Ramos (cell line): Measurements from ENCODE around the gene TTC4.

ENCODE experiments used
- in situ Hi-C: fragments of 300-500 bp; cut with MboI; formaldehyde crosslinking; loops from one replicate; pipeline ENCODE4 v1.14.3; 2022; ENCODE audit warnings: low sequenced_read_pairs; ENCODE audit not compliant: unreplicated experiment

TTC4 gene

DNA sequence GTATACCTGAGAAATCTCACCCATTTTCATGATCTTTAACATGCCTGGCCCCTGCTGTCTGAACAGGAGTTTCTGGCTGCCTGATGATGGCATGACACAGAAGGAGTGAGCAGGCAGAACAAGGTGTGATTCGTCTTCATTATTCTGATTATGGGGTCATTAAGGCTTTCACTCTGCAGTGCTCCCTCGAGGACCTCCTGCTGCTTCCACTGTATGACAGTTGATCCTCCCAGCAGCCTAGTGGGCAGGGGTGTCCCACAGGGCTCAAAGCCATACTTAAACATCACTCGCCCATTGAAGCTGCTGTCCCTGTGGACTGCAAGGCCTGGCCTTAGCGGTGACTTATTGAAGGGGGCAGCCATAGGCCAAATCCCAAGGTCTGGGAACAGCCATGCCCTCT lies 61.4 kb downstream of the TTC4 start:
- in situ Hi-C loops: no loop called here

DNA sequence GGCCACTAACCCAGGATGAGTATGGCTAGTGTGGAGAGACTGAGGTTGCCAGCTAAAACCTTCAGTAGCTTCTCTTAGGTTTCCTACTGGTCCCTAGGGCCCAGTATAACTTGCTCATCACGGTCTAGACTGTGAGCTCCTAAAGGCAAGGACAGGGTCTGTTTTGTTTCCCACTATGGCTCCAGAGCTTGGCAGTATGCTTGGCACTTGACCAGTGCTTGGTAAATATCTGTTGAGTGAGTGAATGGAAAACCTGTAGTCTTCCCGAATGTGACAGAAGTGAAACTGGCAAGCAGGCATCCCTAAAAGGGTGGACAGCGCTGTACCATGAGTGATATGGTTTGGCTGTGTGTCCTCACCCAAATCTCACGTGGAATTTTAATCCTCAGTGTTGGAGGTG lies 61.8 kb downstream of the TTC4 start:
- in situ Hi-C loops: no loop called here

DNA sequence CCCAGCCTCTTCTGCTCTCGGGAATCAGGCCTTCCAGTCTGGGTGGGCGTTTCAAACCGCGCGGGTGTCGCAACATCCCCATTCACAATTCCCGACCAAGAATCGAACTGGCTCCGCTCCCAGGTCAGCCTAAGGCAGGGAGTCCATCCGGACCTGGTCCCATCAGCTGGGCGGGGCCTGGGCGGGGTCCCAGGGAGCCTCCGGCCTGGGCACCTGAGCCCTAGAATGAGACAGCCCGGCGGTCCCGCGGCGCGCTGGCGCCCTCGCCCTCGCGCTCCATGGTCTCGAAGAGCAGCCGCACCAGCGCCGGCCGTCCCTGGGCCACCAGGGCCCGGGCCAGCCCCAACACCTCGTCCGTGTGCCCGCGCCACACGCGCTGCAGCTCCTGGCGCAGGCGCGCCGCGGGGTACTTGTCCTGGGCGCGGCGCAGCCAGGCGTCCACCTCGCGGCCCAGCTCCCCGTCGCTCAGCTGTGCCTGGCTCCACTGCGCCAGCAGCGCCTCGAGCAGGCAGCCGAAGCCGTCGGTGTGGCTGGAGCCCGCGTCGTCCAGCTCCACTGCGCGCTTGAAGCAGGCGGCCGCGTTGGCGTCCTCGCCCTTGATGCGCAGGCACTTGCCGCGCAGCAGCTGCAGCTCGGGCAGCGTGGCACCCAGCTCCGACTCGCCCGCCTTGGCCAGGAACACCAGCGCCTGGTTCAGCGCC lies 65.5 kb downstream of the TTC4 start:
- in situ Hi-C loops: no loop called here

DNA sequence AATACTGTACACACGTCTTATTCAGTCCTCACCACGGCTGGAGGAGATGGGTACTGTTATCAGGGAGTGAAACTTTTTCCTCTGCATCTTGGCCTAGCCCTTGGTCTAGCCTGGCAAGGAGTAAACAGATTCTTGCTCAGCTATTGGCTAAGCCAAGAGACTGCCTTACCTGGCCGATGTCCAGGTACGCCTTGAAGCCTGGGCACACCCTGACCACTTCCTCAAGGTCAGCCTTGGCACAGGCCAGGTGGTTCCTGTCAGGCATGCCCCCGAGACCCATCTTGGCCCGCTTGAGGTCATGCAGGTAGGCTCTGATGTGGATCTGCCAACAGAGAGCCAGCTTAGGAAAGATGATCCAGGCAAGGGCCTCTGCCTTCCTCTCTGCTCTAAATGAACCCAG lies 66.5 kb downstream of the TTC4 start:
- in situ Hi-C loops: no loop called here

DNA sequence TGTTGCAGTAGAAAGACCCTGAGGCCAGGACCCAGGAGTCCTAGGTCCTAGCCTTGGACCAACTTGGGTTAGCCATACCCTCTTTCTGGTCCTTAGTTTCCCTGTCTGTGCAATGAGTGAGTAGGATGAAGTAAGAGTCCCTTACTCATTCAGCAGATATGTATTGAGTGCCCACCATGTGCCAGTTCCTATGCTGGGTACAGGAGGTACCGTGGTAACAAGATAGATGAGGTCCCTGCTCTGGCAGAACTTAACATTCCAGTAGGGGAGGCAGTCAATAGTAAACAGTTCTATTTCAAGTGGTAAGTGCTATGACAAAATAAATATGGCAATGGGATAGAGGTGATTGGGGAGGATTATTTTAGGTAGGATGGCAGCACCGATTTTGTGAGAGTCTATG lies 66.9 kb downstream of the TTC4 start:
- in situ Hi-C loops: no loop called here

DNA sequence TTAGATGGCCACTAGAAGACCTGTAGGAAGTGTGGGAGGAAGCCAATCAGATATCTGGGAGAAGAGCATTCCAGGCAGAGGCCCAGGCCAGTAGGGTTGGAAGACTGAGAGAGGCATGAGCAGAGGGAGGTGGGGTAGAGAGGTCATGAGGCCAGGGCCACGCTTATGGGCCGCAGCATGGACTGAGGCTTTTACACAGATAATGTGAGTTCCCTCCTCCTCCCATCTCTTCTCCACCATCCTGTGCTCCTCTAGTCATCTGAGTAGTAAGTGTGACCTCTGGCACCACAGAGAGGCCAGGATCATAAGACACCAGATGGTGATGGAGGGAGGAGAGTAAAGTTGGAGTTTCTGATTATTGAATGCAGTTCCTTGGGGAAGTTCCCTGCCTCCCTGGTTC lies 68.4 kb downstream of the TTC4 start:
- in situ Hi-C loops: no loop called here

DNA sequence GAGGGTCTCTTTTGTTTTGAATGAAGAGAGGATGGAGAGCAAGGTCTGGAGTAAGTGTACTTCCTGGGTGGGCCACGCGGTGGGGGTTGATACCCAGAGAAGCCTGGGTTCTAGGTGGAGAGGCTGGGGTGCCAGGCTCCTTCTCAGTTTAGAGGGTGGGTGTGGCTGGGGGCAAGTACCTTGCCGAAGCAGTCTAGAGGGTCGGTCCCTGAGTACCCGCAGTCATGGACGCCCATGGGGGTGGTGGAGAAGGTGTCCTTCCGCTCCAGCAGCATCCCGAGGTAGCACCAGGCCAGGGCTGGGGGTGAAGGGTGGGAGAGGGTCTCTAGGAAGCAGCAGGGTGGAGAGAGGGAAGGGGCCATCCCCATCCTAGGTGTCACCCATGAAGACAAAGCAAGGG lies 71.1 kb downstream of the TTC4 start:
- in situ Hi-C loops: no loop called here

DNA sequence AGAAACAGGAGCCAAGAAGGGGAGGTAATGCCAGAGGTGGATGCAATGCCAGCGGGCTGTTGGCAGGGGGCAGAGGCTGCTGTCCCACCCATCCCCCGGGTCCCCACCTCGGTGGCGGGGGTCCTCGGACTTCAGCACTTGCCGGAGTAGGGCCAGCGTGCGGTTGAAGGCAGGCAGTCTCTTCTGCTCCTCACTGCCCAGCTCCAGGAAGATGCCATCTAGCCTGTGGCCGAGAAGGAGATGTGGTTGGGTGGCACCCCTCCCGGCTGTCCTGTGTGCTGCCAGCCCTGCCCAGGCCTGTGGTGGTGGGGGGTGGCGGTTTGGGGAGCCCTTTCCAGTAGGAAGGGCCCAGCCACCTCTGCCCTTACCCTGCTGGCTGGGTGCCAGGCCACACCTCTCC lies 71.9 kb downstream of the TTC4 start:
- in situ Hi-C loops: no loop called here

DNA sequence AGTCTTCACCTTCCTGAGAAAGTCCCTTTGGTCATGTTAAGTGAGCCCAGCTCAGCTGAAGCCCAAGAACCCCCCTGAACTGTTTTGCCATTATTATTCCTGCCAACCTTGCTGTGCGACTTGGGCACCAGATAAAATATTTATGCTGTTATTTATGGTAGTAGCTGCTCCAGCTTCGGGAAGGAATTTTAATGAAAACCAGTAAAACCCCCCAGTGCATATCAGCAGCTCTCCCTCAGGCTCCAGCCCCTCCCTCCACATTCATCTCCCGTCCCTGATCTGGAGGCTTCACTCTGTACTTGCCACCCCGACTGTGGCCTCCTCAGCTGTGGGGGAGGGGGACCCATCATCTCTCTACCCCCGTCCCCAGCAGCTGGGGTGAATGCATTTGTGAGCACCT lies 72.8 kb downstream of the TTC4 start:
- in situ Hi-C loops: no loop called here

DNA sequence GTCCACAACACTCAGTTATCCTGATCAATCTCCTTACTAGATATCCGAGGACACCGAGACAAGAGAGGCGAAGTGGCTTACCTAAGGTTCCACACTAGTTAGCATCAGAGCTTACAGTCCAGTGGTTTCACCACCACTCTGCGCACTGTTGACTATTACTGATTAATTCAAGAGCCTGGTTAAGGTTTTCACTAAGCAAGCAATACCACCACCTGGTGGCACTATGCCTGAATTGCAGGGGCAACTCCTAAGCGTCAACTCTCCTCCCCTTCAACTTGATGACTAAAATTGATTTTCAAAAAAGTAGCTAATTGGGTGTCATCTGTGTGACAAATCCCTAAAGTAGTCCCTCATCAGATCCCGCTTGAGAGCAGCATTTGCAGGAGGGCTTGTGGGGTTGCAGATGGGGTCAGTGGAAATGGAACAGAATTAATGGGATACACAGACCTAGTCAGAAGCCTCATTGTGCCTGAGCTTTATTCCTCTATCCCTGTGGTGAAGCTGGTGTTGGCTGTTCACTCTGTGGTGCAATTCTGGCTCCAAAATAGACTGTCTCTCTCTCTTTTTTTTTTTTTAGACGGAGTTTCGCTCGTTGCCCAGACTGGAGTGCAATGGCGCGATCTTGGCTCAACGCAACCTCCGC lies 76.3 kb downstream of the TTC4 start:
- in situ Hi-C loops: loop anchor here (10.0 kb wide), 1 partner anchor 117 kb away; no protein-coding TSS in a partner anchor
